ENCODE data around the gene SCYGR8.

SCYGR8 gene

DNA sequence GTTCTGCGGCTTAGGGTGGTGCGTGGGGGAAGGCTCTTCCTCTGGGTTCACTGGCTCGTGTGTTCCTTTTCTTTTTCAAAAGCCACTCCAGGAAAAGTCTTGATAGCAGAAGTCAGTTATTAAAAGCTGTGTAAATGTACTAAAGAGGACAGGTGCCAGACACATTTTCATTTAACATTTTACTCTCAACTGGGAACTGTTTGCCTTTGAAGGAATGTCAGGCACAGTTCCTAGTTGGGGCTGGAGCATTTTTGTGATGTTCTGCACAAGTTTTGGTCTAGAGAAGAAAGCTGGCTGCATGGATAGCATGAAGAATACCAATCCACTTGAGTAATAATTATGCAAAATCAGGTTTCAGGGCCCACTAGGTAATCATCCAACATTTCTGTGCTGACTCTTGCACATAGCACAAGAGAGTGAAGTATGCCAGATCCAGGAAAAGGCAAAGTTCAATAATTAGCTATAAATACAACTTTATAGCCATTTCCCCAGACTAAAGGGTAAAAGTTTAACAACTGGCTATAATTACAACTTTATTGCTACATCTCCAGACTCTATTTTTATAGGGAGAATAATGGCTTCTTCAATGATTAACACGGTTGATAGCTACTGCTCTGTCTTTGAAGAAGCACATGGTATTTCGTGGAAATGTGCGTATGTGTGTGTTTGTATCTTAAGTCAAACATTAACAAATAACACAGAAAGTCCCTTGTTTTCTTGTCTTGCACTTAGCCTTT, 16.2 kb downstream of the SCYGR8 start:
- DNase-seq (ENCODE audit: low read depth): no peak

DNA sequence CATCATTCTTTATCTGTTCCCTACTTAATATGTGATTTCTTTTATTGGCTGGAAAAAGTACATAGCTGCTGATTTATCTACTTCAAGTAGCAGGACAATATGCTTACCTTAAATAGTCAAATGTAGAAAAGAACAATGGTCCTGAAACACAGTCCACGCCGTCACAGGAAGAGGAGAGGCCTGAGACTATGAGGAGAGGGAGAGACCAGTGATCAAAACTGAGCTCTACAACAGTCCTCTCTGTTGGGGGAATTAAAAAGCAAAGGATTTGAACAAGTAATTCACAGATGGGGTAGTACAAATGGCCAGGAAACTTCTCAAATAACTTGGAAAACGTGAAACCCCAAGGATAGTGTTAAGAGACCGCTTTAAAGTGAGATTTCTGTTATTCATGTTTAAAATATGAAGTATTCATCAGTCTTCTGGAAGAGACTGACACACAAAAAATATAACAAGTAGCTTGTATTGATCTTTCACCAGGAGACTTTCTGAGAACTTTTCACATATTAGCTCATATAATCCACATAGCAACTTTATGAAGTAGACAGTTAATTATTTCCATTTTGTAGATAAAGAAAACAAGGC, 20.2 kb downstream of the SCYGR8 start:
- DNase-seq (ENCODE audit: low read depth): no peak

DNA sequence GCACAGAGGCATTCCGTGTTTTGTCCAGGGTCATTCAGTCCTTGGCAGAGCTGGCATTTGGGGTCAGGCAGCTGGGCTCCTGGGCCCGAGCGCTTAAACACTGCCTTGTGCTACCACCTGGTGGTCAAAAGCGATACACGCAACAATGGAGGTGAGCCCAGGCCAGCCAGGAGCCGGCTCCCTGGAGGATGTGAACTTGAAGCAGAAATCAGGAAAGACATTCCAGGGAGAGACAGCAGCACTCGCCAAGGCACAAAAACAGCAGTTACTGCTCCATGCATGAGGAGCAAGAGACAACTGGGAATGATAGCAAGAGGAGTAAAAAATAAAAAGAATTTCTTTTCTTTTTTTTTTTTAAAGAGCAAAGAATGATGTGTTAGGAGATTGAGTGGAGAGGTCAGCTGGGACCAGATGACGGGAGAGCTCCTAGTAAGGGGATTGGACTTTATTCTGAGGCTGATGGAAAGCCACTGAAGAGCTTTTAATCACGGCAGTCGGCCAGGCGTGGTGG, 20.7 kb downstream of the SCYGR8 start:
- DNase-seq (ENCODE audit: low read depth): peak; percentile 11

DNA sequence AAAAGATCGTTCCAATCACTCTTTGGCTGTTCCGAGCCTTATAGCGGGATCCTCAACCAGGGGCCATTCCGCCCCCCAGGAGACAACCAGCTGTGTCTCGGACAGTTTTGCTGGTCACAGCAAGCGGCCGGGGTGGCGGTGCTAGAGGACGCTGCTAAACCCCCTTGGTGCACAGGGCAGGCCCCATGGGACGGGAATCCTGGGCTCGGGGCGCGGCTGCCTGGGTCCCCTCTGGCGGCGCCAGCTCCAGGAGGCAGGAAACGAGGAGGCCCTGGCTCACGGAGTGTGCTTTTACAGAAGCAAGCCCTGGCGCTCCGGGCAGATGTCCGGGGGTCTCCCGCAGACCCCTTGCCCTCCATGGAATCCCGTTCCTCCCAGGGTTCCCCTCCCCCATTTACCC, 22.1 kb downstream of the SCYGR8 start:
- no peak for DNase-seq (ENCODE audit: low read depth)

DNA sequence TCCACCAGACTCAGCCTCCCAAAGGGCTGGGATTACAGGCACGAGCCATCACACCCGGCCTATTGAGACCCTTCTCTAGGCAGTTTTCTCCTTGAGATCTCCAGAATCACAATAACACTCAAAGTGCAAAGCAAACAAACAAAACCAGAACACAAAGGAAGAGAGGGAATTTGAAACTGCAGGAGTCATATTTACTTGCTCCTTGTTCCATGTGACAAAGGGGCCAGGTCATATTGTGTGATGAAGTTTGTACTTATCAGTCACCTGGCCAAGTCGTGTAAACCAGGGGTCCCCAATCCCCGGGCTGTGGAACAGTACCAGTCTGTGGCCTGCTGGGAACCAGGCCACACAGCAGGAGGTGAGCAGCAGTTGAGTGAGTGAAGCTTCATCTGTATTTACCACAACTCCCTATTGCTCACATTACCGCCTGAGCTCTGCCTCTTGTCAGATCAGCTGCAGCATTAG, 26.5 kb downstream of the SCYGR8 start:
- no peak for DNase-seq (ENCODE audit: low read depth)

DNA sequence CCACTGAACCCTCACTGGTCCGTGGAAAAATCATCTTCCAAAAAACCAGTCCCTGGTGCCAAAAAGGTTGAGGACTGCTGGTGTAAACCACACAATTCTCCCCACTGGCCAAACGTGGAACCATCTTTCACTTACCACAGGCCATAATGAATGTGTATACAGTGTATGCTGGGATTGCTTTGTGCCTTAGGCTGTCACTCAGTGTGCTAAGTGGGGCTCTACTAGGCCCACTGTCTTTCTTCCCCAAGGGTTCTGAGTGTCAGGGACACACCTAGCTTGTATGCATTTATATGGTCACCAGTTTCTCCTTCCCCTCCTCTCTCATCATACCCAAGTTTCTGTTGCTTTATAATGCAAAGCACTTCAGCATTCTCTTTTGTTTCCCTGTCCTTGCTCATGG, 27.2 kb downstream of the SCYGR8 start:
- DNase-seq (ENCODE audit: low read depth): no peak

DNA sequence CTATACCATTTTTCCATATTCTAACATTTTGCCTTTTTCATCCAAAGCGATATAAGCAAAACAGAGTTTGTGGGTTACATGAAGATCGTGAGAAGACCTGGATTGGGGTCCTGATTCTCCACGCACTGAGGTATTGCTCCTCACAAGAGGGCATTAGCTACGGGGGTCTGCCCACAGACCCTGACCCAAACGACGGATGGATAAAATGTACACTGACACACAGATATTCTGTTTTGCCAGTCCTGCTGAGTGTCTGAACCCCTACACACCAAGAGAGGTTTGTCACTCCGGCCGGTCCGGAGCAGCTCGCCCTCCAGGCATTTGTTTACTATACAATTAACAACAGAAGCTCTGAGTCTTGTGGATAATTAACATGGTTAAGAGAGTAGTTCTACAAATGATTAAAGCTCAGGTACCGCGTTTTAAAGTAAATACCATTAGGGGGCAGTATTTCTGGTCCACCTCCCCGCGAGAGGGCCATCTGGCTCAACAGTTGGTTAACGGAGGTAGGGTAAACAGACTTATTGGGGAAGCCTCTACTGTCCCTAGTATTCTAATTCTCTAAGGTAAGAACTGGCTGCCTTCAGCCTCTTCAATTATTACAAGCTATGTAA, 28.4 kb downstream of the SCYGR8 start:
- no peak for DNase-seq (ENCODE audit: low read depth)

DNA sequence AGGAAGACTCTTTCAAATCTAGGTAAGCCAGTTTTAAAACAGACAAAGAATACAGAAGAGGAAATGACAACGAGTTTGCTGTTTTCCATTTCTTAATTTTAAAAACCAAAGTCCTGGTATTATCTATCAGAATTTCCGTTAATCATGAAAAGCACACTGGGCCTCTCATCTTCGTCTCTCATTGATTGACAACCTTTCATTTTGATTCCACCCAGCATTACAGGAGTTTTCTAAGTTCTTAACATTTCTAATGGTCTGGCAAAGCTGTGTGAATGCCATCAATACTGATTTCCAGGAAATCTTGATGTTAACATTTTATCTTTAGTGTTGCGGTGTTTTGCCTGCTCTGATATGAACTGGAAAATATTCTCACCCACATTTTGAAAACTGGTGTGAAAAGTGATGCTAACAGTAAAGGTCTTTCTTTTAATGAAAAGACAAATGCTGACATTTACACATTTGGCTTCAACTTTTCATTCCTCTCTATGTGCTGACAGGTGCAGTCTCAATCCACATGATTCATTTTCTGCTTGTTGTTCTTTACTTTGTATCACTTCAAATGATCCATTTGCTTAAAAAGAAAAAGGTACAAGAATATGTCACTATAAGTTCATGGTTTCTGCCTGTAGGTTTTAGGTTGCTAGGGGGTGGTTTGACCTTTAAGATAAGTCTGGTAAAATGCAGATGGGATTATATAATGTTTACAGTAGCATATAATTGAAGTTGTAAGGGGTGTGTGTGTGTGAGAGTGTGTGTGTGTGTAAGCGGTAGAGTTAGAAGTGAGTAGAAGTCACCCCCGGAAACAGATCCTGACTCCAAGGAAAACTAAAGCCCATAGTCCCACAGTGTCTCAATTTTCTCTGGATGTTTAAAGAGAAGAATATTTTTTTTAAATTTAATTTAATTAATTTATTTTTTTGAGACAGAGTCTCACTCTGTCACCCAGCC, 29.5 kb downstream of the SCYGR8 start:
- no peak for DNase-seq (ENCODE audit: low read depth)

DNA sequence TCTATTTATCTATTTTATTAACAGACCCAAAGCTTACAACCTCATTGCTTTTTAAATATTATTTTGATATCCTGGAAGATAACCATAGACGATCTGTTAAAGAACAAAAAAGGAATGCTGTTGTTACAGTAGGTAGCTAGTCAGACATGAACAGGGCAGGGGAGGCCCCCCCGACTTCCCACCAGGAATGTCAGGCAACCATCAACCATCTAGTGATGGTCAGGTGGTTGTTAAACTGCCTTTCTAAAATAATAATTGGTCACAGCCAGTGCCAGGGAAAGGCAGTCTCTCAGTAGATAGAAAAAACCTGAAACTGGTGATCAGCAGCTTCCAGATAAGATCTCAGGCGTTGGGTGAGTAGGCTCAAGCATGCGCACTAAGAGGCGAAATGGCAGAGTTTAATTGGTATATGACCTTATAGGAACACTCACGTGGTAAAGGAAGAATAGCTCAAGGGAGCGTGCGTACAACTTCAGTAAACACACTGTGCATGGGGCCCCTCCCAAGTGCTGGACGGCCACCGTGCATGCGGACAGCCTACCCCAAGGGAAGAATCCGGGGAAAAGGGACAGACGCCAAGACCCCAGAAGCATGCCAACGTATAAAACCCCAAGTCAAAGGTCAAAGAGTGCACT, 35.4 kb downstream of the SCYGR8 start:
- no peak for DNase-seq (ENCODE audit: low read depth)

DNA sequence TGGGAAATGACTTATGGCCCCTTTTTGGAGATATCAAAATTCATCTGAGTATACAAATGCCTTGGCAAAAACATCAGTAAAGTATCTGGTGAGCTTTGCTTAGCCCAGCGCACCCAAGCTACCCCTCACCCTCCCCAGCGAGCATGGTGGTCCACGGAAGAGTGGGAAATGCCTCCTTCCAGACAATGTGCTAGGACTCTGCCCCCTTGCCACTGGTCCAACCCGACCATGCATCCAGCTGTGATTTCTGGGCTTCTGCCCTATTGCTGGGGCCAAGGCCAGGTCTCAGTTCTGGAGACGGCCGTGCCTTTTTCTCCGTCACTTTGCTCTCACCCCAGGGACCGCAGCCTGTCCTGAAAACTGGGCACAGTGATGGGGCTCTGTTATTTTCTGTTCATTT, 36.1 kb downstream of the SCYGR8 start:
- no peak for DNase-seq (ENCODE audit: low read depth)

DNA sequence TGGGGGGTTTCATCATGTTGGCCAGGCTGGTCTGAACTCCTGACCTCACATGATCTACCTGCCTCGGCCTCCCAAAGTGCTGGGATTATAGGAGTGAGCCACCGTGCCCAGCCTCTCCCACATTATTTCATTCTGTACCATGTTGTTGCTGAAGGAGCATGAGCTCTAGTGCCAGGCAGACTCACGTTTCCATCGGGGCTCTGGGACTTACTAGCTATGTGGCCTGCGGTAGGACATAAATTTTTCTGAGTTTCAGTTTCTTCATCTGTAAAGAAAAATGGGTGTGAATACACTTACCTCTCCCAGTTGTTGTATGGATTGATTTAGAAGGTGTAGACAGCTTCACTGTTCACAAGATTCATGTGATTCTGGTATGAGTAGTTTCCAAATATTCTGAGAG, 37.1 kb downstream of the SCYGR8 start:
- no peak for DNase-seq (ENCODE audit: low read depth)

DNA sequence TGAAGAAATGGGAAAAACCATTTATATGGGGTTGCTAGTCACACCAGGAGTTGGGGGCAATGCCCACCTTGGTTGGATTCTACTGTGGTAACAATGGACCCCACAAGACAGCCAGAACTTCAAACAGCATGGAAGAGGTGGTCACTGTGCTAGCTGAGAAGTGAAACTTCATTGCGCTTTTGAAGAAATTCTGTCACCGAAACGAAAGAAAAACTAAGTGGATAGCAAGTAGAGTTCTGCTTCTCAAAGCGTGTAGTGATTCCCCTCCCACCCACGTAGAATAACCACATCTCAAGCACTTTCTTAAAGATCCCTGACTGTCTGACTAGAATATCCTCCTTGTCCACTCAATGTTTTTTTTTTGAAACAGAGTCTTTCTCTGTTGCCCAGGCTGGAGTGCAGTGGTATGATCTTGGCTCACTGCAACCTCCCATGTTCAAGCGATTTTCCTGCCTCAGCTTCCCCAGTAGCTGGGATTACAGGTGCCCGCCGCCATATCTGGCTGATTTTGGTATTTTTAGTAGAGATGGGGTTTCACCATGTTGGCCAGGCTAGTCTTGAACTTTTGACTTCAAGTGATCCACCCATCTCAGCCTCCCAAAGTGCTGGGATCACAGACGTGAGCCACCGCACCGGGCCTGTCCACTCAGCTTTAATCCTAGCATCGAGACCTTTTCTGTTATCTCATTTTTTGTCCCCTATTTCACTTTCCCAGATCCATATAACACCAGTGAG, 37.9 kb downstream of the SCYGR8 start:
- no peak for DNase-seq (ENCODE audit: low read depth)

DNA sequence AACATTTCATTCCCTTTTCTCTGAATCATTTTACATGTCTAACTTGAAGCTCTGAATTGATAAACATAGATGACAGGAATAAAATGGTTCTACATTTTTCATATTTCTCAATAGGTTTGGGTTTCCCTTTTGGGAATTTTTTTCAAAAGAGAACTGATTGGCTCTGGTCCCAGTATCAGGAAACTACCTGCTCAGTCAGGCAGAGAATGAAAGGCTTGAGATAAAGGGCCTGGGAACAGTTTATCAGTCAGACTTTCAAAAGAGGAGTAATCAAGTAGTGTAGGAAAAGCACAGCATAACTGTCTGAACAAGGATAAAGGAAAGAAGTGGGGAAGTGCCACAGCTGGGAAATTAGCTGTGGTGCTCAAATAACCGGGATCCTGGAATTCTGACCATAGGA, 39.6 kb downstream of the SCYGR8 start:
- DNase-seq (ENCODE audit: low read depth): no peak

DNA sequence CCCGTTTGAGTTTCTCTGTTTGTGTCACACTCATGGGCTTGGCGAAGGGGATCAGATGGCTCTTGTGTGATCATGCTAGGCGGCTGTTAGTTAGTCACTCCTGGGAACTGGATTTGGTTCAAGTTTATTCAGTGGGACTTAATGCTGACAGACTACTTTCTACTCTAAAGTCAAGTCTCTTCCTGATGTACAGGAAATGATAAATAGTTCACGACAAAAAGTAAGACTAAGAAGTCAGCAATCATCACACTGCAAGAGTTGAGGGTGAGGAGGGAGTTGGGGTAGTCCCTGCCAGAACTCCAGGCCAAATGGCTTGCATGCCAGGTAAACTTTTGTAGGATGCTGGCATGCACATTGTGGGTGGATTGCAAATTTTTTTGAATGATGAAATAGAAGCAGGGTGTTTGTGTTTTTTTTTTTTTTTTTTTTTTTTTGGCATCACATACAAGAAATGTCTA, 42.9 kb downstream of the SCYGR8 start:
- no peak for DNase-seq (ENCODE audit: low read depth)

DNA sequence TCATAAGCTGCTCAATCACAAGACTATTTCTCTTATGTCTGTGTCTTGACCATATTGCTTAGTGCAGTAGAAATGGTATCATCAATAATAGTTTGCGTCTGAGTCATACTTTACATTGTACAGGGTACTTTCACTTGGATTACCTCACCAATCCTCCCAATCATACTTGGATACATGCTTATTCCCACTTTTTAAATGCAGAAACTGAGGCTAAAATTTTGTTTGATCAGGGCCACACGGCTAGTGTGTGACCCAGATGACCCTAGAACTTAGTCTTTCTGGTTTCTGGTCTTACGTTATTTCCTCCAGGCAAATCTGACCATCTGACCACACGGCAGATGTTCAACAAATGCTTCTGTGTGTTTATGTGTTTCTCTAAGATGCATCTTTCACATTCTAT, 44.1 kb downstream of the SCYGR8 start:
- no peak for DNase-seq (ENCODE audit: low read depth)

DNA sequence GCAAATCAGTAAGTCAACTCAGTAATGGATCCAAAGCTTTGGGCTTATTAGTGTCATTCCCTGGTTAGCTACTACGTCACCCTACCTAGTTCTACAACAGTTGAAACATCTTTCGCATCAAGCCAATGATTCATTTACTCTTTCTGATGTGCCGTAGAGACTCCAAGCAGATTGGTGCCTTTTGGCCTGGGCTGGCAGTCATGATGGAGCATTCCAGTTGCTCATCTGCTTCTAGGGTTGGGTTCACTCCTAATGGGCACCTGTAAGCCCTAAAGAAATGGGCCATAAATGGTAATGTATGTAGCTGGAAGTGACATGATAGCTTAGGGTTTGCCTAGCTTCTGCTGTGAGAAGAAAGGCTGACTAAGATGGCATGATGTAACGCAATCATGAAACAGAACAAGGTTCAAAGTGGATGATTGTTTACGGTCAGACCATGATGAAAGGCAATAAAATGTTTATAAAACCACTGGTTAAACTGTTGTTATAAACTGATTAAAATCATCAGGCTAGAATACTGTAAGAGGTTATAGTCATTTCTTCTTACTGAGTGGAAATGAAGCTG, 47.5 kb downstream of the SCYGR8 start:
- no peak for DNase-seq (ENCODE audit: low read depth)
